ENCODE data around the gene CORO2B.
A peak's percentile ranks its signal among the peaks of the same experiment; 100 is the strongest.

CORO2B gene

DNA sequence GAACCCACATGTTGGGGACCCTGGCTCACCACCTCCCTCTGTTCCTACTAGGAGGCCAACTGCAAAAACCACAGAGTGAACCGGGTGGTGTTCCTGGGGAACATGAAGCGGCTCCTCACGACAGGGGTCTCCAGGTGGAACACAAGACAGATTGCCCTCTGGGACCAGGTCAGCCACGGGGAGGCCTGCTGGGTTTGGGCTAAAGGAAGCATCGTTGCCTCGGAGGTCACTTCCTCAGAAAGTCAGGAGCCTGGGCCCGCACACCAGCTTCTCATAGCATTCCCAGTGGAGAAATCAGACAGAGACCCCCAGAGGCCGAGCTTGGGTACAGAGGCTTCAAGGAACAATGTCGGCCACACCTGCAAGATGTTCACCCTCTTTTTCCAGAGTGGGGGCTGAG is 135.1 kb downstream of the CORO2B start:
- no peaks in the 10 kb centered on the region for H3K36me3 ChIP-seq (ENCODE audit: control insufficient read depth in 4 of 4, insufficient read depth in 4 of 4, low read length in 3 of 4)
- peaks cover 5 to 16% (median 14%) of the 10 kb centered on the region in 4 experiments for H3K4me1 ChIP-seq (ENCODE audit: control extremely low read depth in 1 of 4, control insufficient read depth in 4 of 4, insufficient read depth in 4 of 4, low read length in 3 of 4)
- CTCF ChIA-PET = no interaction called here
- 97% methylated on average over 9 of the region's 9 CpGs for WGBS (ENCODE audit: insufficient coverage)
- DNase-seq = no peak
- no peak overlapping the region for H3K27ac ChIP-seq (ENCODE audit: insufficient read depth in 1 of 2, low read depth in 1 of 2, low read length in 2 of 2, poor library complexity in 1 of 2, severe bottlenecking in 2 of 2)
- no peaks in the 10 kb centered on the region for H3K27me3 ChIP-seq (replicated peaks in 2 of 5; ENCODE audit: control insufficient read depth in 4 of 5, insufficient read depth in 5 of 5, low read length in 4 of 5)
- H3K9me3 ChIP-seq (ENCODE audit: control extremely low read depth in 1 of 5, control insufficient read depth in 4 of 5, insufficient read depth in 2 of 5, low read depth in 1 of 5, low read length in 4 of 5) = no peaks in the 10 kb centered on the region
- no peak overlapping the region for H3K4me3 ChIP-seq (ENCODE audit: control insufficient read depth in 1 of 7, extremely low read depth in 1 of 7, insufficient read depth in 4 of 7, low read depth in 2 of 7, low read length in 6 of 7)
- POLR2A ChIA-PET = no interaction called here

DNA sequence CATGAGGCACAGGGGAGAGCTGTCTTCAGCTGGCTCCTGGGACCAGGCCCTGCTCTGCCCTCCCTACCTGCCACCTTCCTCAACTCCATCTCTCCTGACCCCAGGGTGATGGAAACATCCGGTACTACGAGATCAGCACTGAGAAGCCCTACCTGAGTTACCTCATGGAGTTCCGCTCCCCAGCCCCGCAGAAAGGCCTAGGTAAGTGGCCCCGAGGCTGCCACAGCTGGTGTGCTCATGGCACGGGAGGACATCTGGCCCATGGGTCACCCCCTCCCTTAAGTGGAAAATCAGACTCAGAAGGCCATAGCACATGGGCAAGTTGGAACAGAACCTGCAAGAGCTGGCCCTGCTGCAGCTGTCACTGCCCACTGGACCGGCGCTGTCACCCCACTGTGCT is 136.3 kb downstream of the CORO2B start:
- Histone ChIP-seq H3K9me3 (ENCODE audit: control extremely low read depth in 1 of 5, control insufficient read depth in 4 of 5, insufficient read depth in 2 of 5, low read depth in 1 of 5, low read length in 4 of 5) (no peaks in the 10 kb centered on the region), H3K27me3 (replicated peaks in 2 of 5; ENCODE audit: control insufficient read depth in 4 of 5, insufficient read depth in 5 of 5, low read length in 4 of 5) (no peaks in the 10 kb centered on the region), H3K27ac (ENCODE audit: insufficient read depth in 1 of 2, low read depth in 1 of 2, low read length in 2 of 2, poor library complexity in 1 of 2, severe bottlenecking in 2 of 2) (no peak overlapping the region), H3K36me3 (ENCODE audit: control insufficient read depth in 4 of 4, insufficient read depth in 4 of 4, low read length in 3 of 4) (no peaks in the 10 kb centered on the region), H3K4me3 (ENCODE audit: control insufficient read depth in 1 of 7, extremely low read depth in 1 of 7, insufficient read depth in 4 of 7, low read depth in 2 of 7, low read length in 6 of 7) (no peak overlapping the region), H3K4me1 (ENCODE audit: control extremely low read depth in 1 of 4, control insufficient read depth in 4 of 4, insufficient read depth in 4 of 4, low read length in 3 of 4) (peaks cover 5 to 16% (median 14%) of the 10 kb centered on the region in 4 experiments)
- 95% methylated on average over 6 of the region's 8 CpGs for WGBS (ENCODE audit: insufficient coverage)
- DNase-seq = no peak
- ChIA-PET CTCF (interaction anchor here (1.4 kb wide), 1 partner anchor 10 kb away, joined by 5 read pairs; no protein-coding TSS in a partner anchor), POLR2A (no interaction called here)

DNA sequence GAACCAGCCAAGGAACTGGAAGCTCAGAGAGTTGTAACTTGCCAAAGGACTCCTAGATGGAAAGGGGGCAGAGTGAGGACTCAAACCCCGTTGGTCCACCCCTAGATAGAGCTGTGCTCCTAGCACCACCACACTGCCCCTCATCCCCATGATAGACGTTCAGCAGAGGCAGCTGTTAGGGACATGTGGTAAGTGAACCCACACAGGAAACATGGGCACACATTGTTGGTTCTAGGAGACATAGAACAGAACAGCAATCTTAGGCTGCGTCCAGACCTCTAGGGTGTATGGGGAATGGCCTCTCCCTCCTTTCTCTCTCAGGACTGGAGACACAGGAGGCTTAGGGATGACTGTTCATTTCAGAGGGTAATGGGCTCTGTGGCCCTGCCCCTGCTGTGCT is 139.2 kb downstream of the CORO2B start:
- DNase-seq = peak in 2 of 3 donors; percentile 83 to 91
- 5% methylated on average over 2 of the region's 3 CpGs for WGBS (ENCODE audit: insufficient coverage)
- Histone ChIP-seq H3K4me1 (ENCODE audit: control extremely low read depth in 1 of 4, control insufficient read depth in 4 of 4, insufficient read depth in 4 of 4, low read length in 3 of 4) (peaks cover 5 to 16% (median 14%) of the 10 kb centered on the region in 4 experiments), H3K27me3 (replicated peaks in 2 of 5; ENCODE audit: control insufficient read depth in 4 of 5, insufficient read depth in 5 of 5, low read length in 4 of 5) (no peaks in the 10 kb centered on the region), H3K36me3 (ENCODE audit: control insufficient read depth in 4 of 4, insufficient read depth in 4 of 4, low read length in 3 of 4) (no peaks in the 10 kb centered on the region), H3K9me3 (ENCODE audit: control extremely low read depth in 1 of 5, control insufficient read depth in 4 of 5, insufficient read depth in 2 of 5, low read depth in 1 of 5, low read length in 4 of 5) (no peaks in the 10 kb centered on the region), H3K27ac (ENCODE audit: insufficient read depth in 1 of 2, low read depth in 1 of 2, low read length in 2 of 2, poor library complexity in 1 of 2, severe bottlenecking in 2 of 2) (no peak overlapping the region), H3K4me3 (ENCODE audit: control insufficient read depth in 1 of 7, extremely low read depth in 1 of 7, insufficient read depth in 4 of 7, low read depth in 2 of 7, low read length in 6 of 7) (peak overlapping the region in 1 of 7 experiments; percentile 15)
- ChIA-PET POLR2A (interaction anchor here (0.9 kb wide), 1 partner anchor 18 kb away, joined by 3 read pairs; no protein-coding TSS in a partner anchor), CTCF (interaction anchor here (1.1 to 1.4 kb wide), 2 partner anchors 10 to 44 kb away, joined by 3 to 4 read pairs; no protein-coding TSS in a partner anchor)

GRCh38 chr15:68718468-68718867 is 139.7 kb downstream of the CORO2B start:
- Histone ChIP-seq H3K4me3 (ENCODE audit: control insufficient read depth in 1 of 7, extremely low read depth in 1 of 7, insufficient read depth in 4 of 7, low read depth in 2 of 7, low read length in 6 of 7) (no peak overlapping the region), H3K9me3 (ENCODE audit: control extremely low read depth in 1 of 5, control insufficient read depth in 4 of 5, insufficient read depth in 2 of 5, low read depth in 1 of 5, low read length in 4 of 5) (no peaks in the 10 kb centered on the region), H3K27me3 (replicated peaks in 2 of 5; ENCODE audit: control insufficient read depth in 4 of 5, insufficient read depth in 5 of 5, low read length in 4 of 5) (no peaks in the 10 kb centered on the region), H3K36me3 (ENCODE audit: control insufficient read depth in 4 of 4, insufficient read depth in 4 of 4, low read length in 3 of 4) (no peaks in the 10 kb centered on the region), H3K27ac (ENCODE audit: insufficient read depth in 1 of 2, low read depth in 1 of 2, low read length in 2 of 2, poor library complexity in 1 of 2, severe bottlenecking in 2 of 2) (no peak overlapping the region), H3K4me1 (ENCODE audit: control extremely low read depth in 1 of 4, control insufficient read depth in 4 of 4, insufficient read depth in 4 of 4, low read length in 3 of 4) (peaks cover 5 to 16% (median 14%) of the 10 kb centered on the region in 4 experiments)
- ChIA-PET CTCF (interaction anchor here (1.4 kb wide), 1 partner anchor 45 kb away, joined by 3 read pairs; no protein-coding TSS in a partner anchor), POLR2A (interaction anchor here (0.9 kb wide), 1 partner anchor 18 kb away, joined by 3 read pairs; no protein-coding TSS in a partner anchor)
- no peak for DNase-seq
- 97% methylated on average over 11 of the region's 12 CpGs for WGBS (ENCODE audit: insufficient coverage)

DNA sequence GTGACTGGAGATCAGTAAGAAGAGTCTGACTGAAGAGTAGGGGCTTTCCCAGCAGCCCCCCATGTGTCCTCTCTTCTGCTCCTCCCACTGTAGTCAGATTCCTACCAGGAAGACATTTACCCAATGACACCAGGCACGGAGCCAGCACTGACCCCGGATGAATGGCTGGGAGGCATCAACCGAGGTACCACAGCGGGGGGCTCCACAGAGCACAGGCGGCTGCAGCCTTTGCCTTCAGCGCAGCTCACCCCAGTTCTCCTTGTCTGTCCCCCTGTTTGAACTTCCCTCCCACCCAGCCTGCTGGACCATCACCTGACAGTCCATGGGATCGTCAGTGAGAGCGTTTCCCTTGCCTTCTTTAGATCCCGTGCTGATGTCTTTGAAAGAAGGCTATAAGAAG is 140.3 kb downstream of the CORO2B start:
- H3K4me3 ChIP-seq (ENCODE audit: control insufficient read depth in 1 of 7, extremely low read depth in 1 of 7, insufficient read depth in 4 of 7, low read depth in 2 of 7, low read length in 6 of 7) = no peak overlapping the region
- ChIA-PET CTCF (interaction anchor here (1.9 to 2.7 kb wide), 3 partner anchors 16 to 205 kb away, joined by 4 to 9 read pairs (median 5); no protein-coding TSS in a partner anchor), POLR2A (no interaction called here)
- no peaks in the 10 kb centered on the region for H3K9me3 ChIP-seq (ENCODE audit: control extremely low read depth in 1 of 5, control insufficient read depth in 4 of 5, insufficient read depth in 2 of 5, low read depth in 1 of 5, low read length in 4 of 5)
- no peaks in the 10 kb centered on the region for H3K27me3 ChIP-seq (replicated peaks in 2 of 5; ENCODE audit: control insufficient read depth in 4 of 5, insufficient read depth in 5 of 5, low read length in 4 of 5)
- H3K27ac ChIP-seq (ENCODE audit: insufficient read depth in 1 of 2, low read depth in 1 of 2, low read length in 2 of 2, poor library complexity in 1 of 2, severe bottlenecking in 2 of 2) = no peak overlapping the region
- no peak for DNase-seq
- H3K4me1 ChIP-seq (ENCODE audit: control extremely low read depth in 1 of 4, control insufficient read depth in 4 of 4, insufficient read depth in 4 of 4, low read length in 3 of 4) = peaks cover 5 to 16% (median 14%) of the 10 kb centered on the region in 4 experiments
- no peaks in the 10 kb centered on the region for H3K36me3 ChIP-seq (ENCODE audit: control insufficient read depth in 4 of 4, insufficient read depth in 4 of 4, low read length in 3 of 4)
- whole genome bisulfite sequencing (ENCODE audit: insufficient coverage) = 100% methylated on average over 6 of the region's 9 CpGs

GRCh38 chr15:68719672-68720071 is 140.9 kb downstream of the CORO2B start:
- CTCF ChIA-PET = interaction anchor here (1.1 to 2.7 kb wide), 4 partner anchors 10 to 205 kb away, joined by 3 to 9 read pairs (median 4); no protein-coding TSS in a partner anchor
- no peak overlapping the region for H3K4me3 ChIP-seq (ENCODE audit: control insufficient read depth in 1 of 7, extremely low read depth in 1 of 7, insufficient read depth in 4 of 7, low read depth in 2 of 7, low read length in 6 of 7)
- POLR2A ChIA-PET = no interaction called here
- no peaks in the 10 kb centered on the region for H3K36me3 ChIP-seq (ENCODE audit: control insufficient read depth in 4 of 4, insufficient read depth in 4 of 4, low read length in 3 of 4)
- H3K4me1 ChIP-seq (ENCODE audit: control extremely low read depth in 1 of 4, control insufficient read depth in 4 of 4, insufficient read depth in 4 of 4, low read length in 3 of 4) = peaks cover 5 to 16% (median 14%) of the 10 kb centered on the region in 4 experiments
- no peak overlapping the region for H3K27ac ChIP-seq (ENCODE audit: insufficient read depth in 1 of 2, low read depth in 1 of 2, low read length in 2 of 2, poor library complexity in 1 of 2, severe bottlenecking in 2 of 2)
- H3K27me3 ChIP-seq (replicated peaks in 2 of 5; ENCODE audit: control insufficient read depth in 4 of 5, insufficient read depth in 5 of 5, low read length in 4 of 5) = no peaks in the 10 kb centered on the region
- WGBS (ENCODE audit: insufficient coverage) = 95% methylated on average over 9 of the region's 10 CpGs
- no peak for DNase-seq
- no peaks in the 10 kb centered on the region for H3K9me3 ChIP-seq (ENCODE audit: control extremely low read depth in 1 of 5, control insufficient read depth in 4 of 5, insufficient read depth in 2 of 5, low read depth in 1 of 5, low read length in 4 of 5)

DNA sequence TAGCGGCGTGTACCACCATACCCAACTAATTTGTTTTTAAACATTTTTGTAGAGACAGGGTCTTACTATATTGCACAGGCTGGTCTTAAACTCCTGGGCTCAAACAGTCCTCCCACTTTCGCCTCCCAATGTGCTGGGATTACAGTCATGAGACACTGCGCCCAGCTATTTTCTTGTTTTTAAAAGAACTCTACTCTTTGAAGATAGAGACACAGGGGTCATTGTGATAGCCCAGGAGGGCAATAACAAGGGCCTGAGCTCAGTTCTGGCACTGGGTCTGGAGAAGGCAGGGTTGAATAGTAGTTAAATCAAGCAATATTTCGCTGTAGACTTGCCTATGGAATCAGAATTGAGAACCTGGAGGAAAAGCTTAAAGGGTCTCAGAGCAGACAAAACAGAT is 143.1 kb downstream of the CORO2B start:
- no peaks in the 10 kb centered on the region for H3K36me3 ChIP-seq (ENCODE audit: control insufficient read depth in 4 of 4, insufficient read depth in 4 of 4, low read length in 3 of 4)
- POLR2A ChIA-PET = no interaction called here
- CTCF ChIA-PET = interaction anchor here (1.7 to 2.7 kb wide), 2 partner anchors 9 to 153 kb away, joined by 5 to 9 read pairs; no protein-coding TSS in a partner anchor
- no peaks in the 10 kb centered on the region for H3K27me3 ChIP-seq (replicated peaks in 2 of 5; ENCODE audit: control insufficient read depth in 4 of 5, insufficient read depth in 5 of 5, low read length in 4 of 5)
- H3K9me3 ChIP-seq (ENCODE audit: control extremely low read depth in 1 of 5, control insufficient read depth in 4 of 5, insufficient read depth in 2 of 5, low read depth in 1 of 5, low read length in 4 of 5) = no peaks in the 10 kb centered on the region
- H3K27ac ChIP-seq (ENCODE audit: insufficient read depth in 1 of 2, low read depth in 1 of 2, low read length in 2 of 2, poor library complexity in 1 of 2, severe bottlenecking in 2 of 2) = no peak overlapping the region
- H3K4me3 ChIP-seq (ENCODE audit: control insufficient read depth in 1 of 7, extremely low read depth in 1 of 7, insufficient read depth in 4 of 7, low read depth in 2 of 7, low read length in 6 of 7) = no peak overlapping the region
- no peak for DNase-seq
- WGBS (ENCODE audit: insufficient coverage) = 100% methylated on average over 2 of the region's 5 CpGs
- H3K4me1 ChIP-seq (ENCODE audit: control extremely low read depth in 1 of 4, control insufficient read depth in 4 of 4, insufficient read depth in 4 of 4, low read length in 3 of 4) = peaks cover 12 to 28% (median 23%) of the 10 kb centered on the region in 4 experiments

Data from common myeloid progenitor, CD34-positive (primary cell).